Measurements from ENCODE around the gene ANKMY2.

The ANKMY2 gene

DNA sequence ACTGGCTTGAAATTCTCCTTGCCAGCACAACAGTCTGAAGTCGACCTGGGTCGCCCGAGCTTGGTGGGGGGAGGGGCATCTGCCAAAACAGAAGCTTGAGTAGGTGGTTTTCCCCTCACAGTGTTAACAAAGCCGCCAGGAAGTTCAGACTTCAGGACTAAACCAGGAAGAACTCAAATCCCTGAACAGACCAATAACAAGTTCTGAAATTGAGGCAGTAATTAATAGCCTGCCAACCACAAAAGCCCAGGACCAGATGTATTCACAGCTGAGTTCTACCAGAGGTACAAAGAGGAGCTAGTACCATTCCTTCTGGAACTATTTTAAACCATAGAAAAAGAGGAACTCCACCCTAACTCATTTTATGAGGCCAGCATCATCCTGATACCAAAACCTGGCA is 73.6 kb downstream of the ANKMY2 start:
- H3K27ac ChIP-seq (replicated peaks) = no peak overlapping the region
- TF ChIP-seq GABPA (IDR thresholded peaks at IDR 0.05; ENCODE audit: low read depth) (no peak), SPI1 (IDR thresholded peaks at IDR 0.05; ENCODE audit: borderline replicate concordance, low read depth) (peak; percentile 55)
- TF ChIP-seq, protein P1, sequence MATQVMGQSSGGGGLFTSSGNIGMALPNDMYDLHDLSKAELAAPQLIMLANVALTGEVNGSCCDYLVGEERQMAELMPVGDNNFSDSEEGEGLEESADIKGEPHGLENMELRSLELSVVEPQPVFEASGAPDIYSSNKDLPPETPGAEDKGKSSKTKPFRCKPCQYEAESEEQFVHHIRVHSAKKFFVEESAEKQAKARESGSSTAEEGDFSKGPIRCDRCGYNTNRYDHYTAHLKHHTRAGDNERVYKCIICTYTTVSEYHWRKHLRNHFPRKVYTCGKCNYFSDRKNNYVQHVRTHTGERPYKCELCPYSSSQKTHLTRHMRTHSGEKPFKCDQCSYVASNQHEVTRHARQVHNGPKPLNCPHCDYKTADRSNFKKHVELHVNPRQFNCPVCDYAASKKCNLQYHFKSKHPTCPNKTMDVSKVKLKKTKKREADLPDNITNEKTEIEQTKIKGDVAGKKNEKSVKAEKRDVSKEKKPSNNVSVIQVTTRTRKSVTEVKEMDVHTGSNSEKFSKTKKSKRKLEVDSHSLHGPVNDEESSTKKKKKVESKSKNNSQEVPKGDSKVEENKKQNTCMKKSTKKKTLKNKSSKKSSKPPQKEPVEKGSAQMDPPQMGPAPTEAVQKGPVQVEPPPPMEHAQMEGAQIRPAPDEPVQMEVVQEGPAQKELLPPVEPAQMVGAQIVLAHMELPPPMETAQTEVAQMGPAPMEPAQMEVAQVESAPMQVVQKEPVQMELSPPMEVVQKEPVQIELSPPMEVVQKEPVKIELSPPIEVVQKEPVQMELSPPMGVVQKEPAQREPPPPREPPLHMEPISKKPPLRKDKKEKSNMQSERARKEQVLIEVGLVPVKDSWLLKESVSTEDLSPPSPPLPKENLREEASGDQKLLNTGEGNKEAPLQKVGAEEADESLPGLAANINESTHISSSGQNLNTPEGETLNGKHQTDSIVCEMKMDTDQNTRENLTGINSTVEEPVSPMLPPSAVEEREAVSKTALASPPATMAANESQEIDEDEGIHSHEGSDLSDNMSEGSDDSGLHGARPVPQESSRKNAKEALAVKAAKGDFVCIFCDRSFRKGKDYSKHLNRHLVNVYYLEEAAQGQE (IDR thresholded peaks at IDR 0.05; ENCODE audit: insufficient replicate concordance, low read depth) = no peak
- TF ChIP-seq, protein P2, sequence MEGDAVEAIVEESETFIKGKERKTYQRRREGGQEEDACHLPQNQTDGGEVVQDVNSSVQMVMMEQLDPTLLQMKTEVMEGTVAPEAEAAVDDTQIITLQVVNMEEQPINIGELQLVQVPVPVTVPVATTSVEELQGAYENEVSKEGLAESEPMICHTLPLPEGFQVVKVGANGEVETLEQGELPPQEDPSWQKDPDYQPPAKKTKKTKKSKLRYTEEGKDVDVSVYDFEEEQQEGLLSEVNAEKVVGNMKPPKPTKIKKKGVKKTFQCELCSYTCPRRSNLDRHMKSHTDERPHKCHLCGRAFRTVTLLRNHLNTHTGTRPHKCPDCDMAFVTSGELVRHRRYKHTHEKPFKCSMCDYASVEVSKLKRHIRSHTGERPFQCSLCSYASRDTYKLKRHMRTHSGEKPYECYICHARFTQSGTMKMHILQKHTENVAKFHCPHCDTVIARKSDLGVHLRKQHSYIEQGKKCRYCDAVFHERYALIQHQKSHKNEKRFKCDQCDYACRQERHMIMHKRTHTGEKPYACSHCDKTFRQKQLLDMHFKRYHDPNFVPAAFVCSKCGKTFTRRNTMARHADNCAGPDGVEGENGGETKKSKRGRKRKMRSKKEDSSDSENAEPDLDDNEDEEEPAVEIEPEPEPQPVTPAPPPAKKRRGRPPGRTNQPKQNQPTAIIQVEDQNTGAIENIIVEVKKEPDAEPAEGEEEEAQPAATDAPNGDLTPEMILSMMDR (IDR thresholded peaks at IDR 0.05; ENCODE audit: insufficient read depth, low read length) = no peak
- no peaks in the 10 kb centered on the region for H3K27me3 ChIP-seq (ENCODE audit: insufficient read depth, poor library complexity, severe bottlenecking)
- no peak overlapping the region for H3K4me3 ChIP-seq (replicated peaks; ENCODE audit: insufficient read depth, low read length)
- DNase-seq (ENCODE audit: low read depth in 1 of 2, low spot score in 1 of 2) = no peak

DNA sequence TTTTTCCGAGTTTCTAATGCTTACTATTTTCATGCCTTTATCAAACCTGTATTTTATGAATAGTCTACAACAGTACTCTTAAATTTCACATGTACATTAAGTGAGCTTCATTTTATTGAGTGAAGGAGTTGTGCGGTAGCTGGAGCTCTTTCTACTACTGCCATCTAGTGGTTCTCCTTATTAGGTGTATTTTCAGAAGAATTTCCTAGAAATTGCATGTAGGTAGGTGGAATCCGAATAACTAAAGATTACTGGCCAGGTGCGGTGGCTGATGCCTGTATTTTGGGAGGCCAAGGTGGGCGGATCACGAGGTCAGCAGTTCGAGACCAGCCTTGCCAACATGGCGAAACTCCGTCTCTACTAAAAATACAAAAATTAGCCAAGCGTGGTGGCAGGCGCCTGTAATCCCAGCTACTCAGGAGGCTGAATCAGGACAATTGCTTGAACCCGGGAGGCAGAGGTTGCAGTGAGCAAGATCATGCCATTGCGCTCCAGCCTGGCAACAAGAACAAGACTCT is 80.6 kb downstream of the ANKMY2 start:
- no peak overlapping the region for H3K4me3 ChIP-seq (replicated peaks; ENCODE audit: insufficient read depth, low read length)
- DNase-seq (ENCODE audit: low read depth in 1 of 2, low spot score in 1 of 2) = no peak
- H3K27ac ChIP-seq (replicated peaks) = no peak overlapping the region
- TF ChIP-seq, protein P2 (IDR thresholded peaks at IDR 0.05; ENCODE audit: insufficient read depth, low read length) = peak; percentile 55
- TF ChIP-seq, protein P1 (IDR thresholded peaks at IDR 0.05; ENCODE audit: insufficient replicate concordance, low read depth) = no peak
- no peak for TF ChIP-seq POLR2AphosphoS5 (IDR thresholded peaks at IDR 0.05; ENCODE audit: low read depth)
- H3K27me3 ChIP-seq (ENCODE audit: insufficient read depth, poor library complexity, severe bottlenecking) = no peaks in the 10 kb centered on the region

DNA sequence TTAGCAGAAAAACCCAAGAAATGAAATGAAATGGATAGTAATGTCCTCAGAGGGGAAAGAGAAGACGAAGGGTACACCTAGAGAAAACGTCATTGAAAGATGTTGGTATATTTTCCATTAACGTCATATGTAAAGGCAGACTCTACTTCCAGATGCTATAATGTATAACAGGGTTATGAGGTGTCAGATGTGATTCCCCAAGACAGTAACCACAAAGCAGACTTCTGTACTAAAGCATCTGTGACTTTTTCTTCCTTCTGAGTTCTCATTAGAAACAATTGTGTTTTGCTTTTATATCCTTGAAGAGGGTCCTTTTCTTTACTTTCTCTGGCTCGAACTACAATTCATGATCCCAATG is 81.6 kb downstream of the ANKMY2 start:
- DNase-seq (ENCODE audit: low read depth in 1 of 2, low spot score in 1 of 2) = no peak
- no peak overlapping the region for H3K27ac ChIP-seq (replicated peaks)
- H3K27me3 ChIP-seq (ENCODE audit: insufficient read depth, poor library complexity, severe bottlenecking) = no peaks in the 10 kb centered on the region
- no peak overlapping the region for H3K4me3 ChIP-seq (replicated peaks; ENCODE audit: insufficient read depth, low read length)
- TF ChIP-seq GABPA (IDR thresholded peaks at IDR 0.05; ENCODE audit: low read depth) (no peak), POLR2AphosphoS5 (IDR thresholded peaks at IDR 0.05; ENCODE audit: low read depth) (no peak), SPI1 (IDR thresholded peaks at IDR 0.05; ENCODE audit: borderline replicate concordance, low read depth) (no peak)
- TF ChIP-seq, protein P2 (IDR thresholded peaks at IDR 0.05; ENCODE audit: insufficient read depth, low read length) = no peak
- TF ChIP-seq, protein P1 (IDR thresholded peaks at IDR 0.05; ENCODE audit: insufficient replicate concordance, low read depth) = no peak

Measured in HL-60 (cell line).